SIG-M5 (cell line): Measurements from ENCODE around the gene CYB5R3.

ENCODE experiments used
- DNase-seq: peaks from one replicate; lab custom pipeline; 2025; lab: John Stamatoyannopoulos, UW

The CYB5R3 gene

GRCh38 chr22:42649246-42650099 lies at the start of gene CYB5R3:
Gene CYB5R3 (minus strand): TSS chr22:42649392. CDS start chr22:42649315, 77 bp downstream.
- DNase-seq: no peak

DNA sequence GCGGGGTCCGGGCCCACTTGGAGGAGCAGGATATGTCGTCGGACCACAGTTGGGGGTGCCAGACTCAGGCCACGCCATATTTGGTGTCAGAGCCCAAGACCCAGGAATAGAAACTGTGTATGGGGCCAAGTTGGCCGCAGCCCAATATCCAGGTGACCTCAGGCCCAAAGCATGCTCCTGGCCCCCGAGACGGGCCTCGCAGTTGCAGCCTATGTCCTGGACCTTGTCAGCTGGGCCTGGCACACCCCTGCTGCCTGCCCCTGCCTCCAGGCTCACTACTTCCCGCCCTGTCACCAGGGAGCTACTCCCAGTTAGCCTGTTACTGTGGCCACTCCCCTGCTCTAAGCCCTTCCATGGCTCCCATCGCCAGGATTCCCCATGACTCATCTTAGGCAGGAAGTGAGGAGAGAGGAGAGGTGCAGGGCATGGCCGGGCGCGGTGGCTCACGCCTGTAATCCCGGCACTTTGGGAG lies 48.4 kb upstream of the CYB5R3 start:
- DNase-seq: no peak

GRCh38 chr22:42696331-42696967 lies 47.3 kb upstream of the CYB5R3 start:
- no peak for DNase-seq

DNA sequence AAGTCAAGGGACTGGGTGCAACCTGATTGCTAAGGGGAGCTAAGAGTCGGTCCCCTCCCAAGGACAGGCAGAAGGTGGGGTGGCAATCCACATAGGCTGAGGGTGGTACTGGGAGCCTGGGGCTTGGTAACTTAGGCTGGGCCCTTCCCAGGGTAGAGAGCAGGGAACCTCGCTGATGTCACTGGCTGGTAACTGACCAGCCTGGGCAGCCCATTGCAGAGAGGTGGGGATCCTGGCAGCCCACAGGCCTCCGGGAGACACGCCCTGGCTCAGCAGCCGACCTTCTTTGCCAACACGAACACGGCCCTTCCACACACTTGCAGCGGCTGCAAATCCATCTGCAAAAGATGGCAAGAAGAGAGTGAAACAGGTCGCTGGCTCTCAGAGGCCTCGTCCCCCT lies 46.1 kb upstream of the CYB5R3 start:
- DNase-seq: no peak

- DNase-seq: no peak
Observed at GRCh38 chr22:42693763-42694683, 44.8 kb upstream of the CYB5R3 start.

- no peak for DNase-seq
Observed at GRCh38 chr22:42693055-42693762, 44.0 kb upstream of the CYB5R3 start.

DNA sequence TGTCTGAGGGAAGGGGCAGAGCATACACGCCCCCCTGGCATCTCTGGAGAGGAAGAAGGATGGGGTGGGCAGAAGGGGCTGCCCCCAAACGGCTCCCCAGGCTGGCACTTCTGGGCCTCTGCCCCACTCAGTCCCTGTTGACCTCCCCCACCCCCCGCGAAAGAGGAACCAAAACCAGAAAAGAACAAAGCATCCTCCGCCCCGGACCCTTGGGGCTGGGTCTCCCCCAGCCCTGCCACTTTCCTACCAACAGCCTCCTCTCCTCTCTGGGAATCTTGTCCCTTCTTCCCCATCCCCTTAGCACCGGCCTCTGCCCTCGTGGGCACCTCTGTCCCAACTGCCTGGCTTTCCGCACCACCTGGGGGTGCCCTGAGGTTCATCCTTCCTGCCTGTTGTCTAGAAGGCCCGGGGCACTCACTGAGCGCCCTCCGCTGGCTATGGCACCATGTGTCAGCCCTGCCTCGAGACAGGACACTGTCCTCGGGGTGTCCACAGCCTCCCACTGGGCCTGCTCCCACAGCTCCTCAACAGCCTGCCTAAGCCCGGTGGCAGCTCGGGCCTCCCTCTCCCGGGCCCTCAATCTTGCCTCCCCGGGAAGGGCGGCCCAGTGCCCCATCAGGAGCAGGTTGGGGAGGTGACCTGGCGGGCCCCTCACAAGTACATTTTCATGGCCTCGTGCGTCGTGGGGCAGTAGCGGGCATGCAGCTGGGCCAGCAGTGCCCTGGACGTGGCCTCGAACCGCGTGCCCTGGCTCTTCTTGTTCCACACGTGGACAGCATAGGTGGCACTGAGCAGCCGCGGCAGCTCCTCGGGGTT lies 43.3 kb upstream of the CYB5R3 start:
- no peak for DNase-seq

- no peak for DNase-seq
Observed at GRCh38 chr22:42691440-42691839, 42.2 kb upstream of the CYB5R3 start.

DNA sequence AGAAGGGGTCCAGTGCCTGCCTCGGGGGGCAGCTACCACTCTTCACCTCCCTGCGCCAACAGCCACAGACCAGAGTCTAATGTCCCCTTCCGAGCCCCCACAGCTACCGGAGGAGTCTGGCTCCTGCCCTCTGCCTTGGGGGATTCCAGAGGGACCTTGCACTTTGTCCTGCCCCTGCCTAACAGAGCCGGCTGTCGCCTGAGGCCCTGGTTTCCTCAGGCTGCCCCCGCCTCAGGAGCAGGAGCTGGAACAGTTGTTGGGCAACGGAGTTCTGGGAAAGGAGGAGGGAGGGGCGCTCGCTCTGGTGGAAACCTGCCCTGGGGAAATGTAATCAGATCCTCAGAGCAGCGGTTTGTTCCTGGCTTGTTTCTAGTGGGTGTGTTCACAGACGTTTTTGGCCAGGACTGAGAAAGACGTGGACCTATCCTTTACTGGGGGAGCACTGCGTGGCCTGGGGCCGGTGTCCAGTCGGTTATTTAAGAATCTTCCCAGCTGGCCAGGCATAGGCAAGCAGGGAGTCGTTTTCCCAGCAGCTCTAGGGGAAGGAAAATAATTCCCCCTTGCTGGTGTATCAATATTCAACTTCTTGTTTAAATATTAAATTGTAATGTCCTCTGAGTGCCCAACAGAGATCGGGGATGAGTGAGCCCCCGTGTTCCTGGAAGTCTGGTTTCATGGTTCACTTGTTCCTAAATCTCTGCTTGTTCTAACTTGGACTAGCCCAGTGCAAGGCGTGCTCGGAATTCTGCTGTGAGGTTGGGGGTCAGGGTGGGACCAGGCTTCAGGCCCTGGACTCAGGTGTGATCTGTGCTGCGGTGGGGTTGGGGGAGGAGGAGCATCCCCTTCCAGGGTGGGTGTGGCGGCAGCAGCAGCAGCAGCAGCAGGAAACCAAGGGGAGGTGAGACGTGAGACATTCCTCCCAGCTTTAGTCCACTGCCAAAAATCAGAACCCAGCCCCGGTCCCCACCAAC lies 39.3 kb upstream of the CYB5R3 start:
- no peak for DNase-seq

DNA sequence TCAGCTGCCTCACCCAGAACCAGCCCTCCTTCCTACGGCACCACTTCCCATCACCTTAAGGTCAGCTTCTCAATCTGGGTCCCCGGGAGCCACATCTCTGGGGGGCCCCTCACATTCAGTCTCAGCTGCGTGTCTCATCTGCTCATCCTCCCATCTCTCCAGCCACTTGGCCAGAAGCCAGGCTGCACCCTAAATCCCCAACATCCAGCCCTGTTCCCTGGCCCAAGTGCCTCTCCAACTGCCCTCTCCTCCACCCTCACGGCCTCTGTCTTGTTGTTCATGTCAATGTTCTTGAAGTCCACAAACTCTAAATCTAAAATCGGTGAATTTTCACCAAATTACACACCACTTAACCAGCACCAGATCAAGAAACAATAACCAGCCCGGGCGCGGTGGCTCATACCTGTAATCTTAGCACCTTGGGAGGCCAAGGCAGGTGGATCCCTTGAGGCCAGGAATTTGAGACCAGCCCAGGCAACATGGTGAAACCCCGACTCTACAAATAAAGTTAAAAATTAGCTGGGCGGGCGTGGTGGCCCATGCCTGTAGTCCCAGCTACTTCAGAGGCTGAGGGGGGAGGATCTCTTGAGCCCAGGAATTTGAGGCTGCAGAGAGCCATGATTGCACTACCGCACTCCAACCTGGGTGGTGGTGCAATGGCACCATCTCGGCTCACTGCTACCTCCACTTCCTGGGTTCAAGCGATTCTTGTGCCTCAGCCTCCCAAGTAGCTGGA lies 37.7 kb upstream of the CYB5R3 start:
- no peak for DNase-seq

DNA sequence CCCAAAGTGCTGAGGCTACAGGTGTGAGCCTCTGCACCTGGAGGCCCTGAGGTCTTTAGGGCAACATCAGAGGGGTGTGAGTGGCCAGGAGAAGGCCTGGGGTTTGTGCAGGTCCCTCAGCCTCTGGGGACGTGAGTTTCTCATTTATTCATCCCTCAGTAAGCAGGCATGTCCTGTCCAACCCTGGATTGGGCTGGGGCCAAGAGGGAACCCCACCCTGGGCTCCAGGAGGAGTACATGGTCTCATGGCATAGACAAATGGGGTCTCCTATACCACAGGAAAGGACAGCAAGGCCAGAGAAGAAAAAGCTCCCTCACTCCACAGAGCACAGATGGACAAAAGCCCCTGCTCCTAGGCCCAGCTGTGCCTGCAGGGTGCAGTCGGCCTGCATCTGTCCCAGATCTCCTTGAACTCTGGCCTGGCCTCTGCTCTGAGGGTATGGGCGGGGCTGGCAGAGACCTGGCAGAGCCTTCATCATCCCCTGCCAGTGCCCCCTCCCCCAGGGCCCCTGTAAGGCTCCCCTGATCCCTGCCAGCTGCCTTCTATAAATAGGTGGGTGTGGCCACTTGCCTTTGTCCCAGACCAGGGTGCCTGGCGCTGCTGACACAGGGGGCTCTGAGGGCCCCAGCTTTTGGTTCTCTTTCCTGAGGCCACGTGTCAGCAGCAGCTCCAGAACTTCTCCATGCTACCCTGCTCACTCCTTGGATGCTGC lies 36.9 kb upstream of the CYB5R3 start:
- no peak for DNase-seq

GRCh38 chr22:42684462-42685195 lies 35.4 kb upstream of the CYB5R3 start:
- DNase-seq: no peak

GRCh38 chr22:42683578-42684283 lies 34.5 kb upstream of the CYB5R3 start:
- DNase-seq: no peak

- DNase-seq: no peak
Observed at GRCh38 chr22:42682113-42682851, 33.1 kb upstream of the CYB5R3 start.

- no peak for DNase-seq
Observed at GRCh38 chr22:42680648-42681047, 31.5 kb upstream of the CYB5R3 start.

GRCh38 chr22:42679691-42680090 lies 30.5 kb upstream of the CYB5R3 start:
- DNase-seq: no peak
